ENCODE measurements around the gene MS4A15. TPM values are rescaled to one million over a fixed set of nuclear protein-coding genes. Genes with fewer than 3 reads are reported as not detected.

Gene MS4A15
- total and polyA plus RNA-seq, 10 of the 15 experiments (the other 5 are each of a cell fraction or from before 2014, with no cell fraction given) = 0.05 to 0.84 (median 0.45) TPM

- no peak for DNase-seq (ENCODE audit: low read depth, low spot score)
- TF ChIP-seq MAX (IDR thresholded peaks at IDR 0.05; ENCODE audit: low read depth, low read length) (no peak), POU2F2 (IDR thresholded peaks at IDR 0.05; ENCODE audit: borderline replicate concordance, low read depth, low read length) (no peak), RB1 (IDR thresholded peaks at IDR 0.05; ENCODE audit: borderline replicate concordance) (no peak), POLR2AphosphoS2 (IDR thresholded peaks at IDR 0.05; ENCODE audit: low read depth, low read length) (no peak), HSF1 (IDR thresholded peaks at IDR 0.05; ENCODE audit: low read depth, low read length) (no peak), ZBED1 (IDR thresholded peaks at IDR 0.05; ENCODE audit: borderline replicate concordance) (no peak), ZBTB33 (IDR thresholded peaks at IDR 0.05) (no peak), NR2C1 (IDR thresholded peaks at IDR 0.05) (no peak), E4F1 (IDR thresholded peaks at IDR 0.05; ENCODE audit: borderline replicate concordance, partially characterized antibody) (no peak), TARDBP (IDR thresholded peaks at IDR 0.05; ENCODE audit: borderline replicate concordance) (no peak), NFIC (IDR thresholded peaks at IDR 0.05; ENCODE audit: low read depth, low read length) (no peak), CHD4 (IDR thresholded peaks at IDR 0.05) (no peak), NBN (IDR thresholded peaks at IDR 0.05) (no peak), IRF4 (IDR thresholded peaks at IDR 0.05; ENCODE audit: low read depth, low read length) (no peak), CTCF (IDR thresholded peaks at IDR 0.05 in 2 of 3, conservative IDR thresholded peaks at IDR 0.05 in 1 of 3; ENCODE audit: control insufficient read depth in 2 of 3, extremely low read depth in 1 of 3, insufficient read depth in 1 of 3, low read depth in 3 of 3, low read length in 3 of 3) (no peak)
- intact Hi-C loops (cut with micrococcal nuclease; ENCODE audit: unreplicated experiment) = no loop called here
- peaks cover 28% of the 10 kb centered on the region for H3K4me1 ChIP-seq (ENCODE audit: control insufficient read depth, insufficient read depth, low read length)
- no peaks in the 10 kb centered on the region for H4K20me1 ChIP-seq (ENCODE audit: control insufficient read depth, insufficient read depth)
- RAD21 ChIA-PET (ENCODE audit: unreplicated experiment) = interaction anchor here (1.3 to 1.6 kb wide), 5 partner anchors 7 to 100 kb away, joined by 3 to 7 read pairs (median 5); partner anchors contain the start of gene MS4A8
- no peak overlapping the region for H3K4me3 ChIP-seq
- no peaks in the 10 kb centered on the region; the same call in 2 of the 3 replicates for H3K9me3 ChIP-seq (replicated peaks; ENCODE audit: control insufficient read depth, insufficient read depth, low read length)
- no peak overlapping the region for H3K4me2 ChIP-seq (ENCODE audit: control insufficient read depth, insufficient read depth)
- no peak for ATAC-seq
- H3K36me3 ChIP-seq (ENCODE audit: control insufficient read depth in 2 of 2, insufficient read depth in 2 of 2, low read length in 1 of 2) = no peaks in the 10 kb centered on the region
- no peak for FAIRE-seq
- SMC1A ChIA-PET (ENCODE audit: uncharacterized antibody, unreplicated experiment) = interaction anchor here (1.0 to 1.7 kb wide), 6 partner anchors 8 to 394 kb away, joined by 3 to 12 read pairs (median 5); no protein-coding TSS in a partner anchor
- no TSS peak for BruUV-seq (replicated peaks)
- 67% methylated on average over 19 of the region's 19 CpGs for WGBS (ENCODE audit: insufficient coverage, insufficient replicate concordance, low lambda C conversion rate, missing lambda C conversion rate)
- H2AFZ ChIP-seq (ENCODE audit: control insufficient read depth, low read depth, low read length) = no peak overlapping the region
- CTCF ChIA-PET = interaction anchor here (0.6 to 1.7 kb wide), 15 partner anchors 8 to 412 kb away, joined by 3 to 12 read pairs (median 3); partner anchors contain the start of gene MS4A10
- in situ Hi-C loops (cut with MboI) = loop anchor here (25.0 kb wide), 1 partner anchor 1570 kb away; no protein-coding TSS in a partner anchor
- H3K27me3 ChIP-seq (replicated peaks in 1 of 2; ENCODE audit: control insufficient read depth in 2 of 2, insufficient read depth in 2 of 2, low read length in 1 of 2) = no peaks in the 10 kb centered on the region; a peak in 1 of 4 replicates
- no peak overlapping the region for H3K27ac ChIP-seq (ENCODE audit: control insufficient read depth, insufficient read depth)
- no peaks in the 10 kb centered on the region for H3K79me2 ChIP-seq (ENCODE audit: control insufficient read depth, insufficient read depth, low read length)
- no peak overlapping the region for H3K9ac ChIP-seq (ENCODE audit: control insufficient read depth, insufficient read depth, low read length)
- POLR2A ChIA-PET = no interaction called here
These were observed 649 bp downstream of the MS4A15 start for GRCh38 chr11:60757231-60757800.

Measured in GM12878 (cell line).